ENCODE measurements around the gene GDF2. TPM values are rescaled to one million over a fixed set of nuclear protein-coding genes. Genes with fewer than 3 reads are reported as not detected.

Gene GDF2
- total and polyA plus RNA-seq, 10 of the 15 experiments (the other 5 are each of a cell fraction or from before 2014, with no cell fraction given): not detected

DNA sequence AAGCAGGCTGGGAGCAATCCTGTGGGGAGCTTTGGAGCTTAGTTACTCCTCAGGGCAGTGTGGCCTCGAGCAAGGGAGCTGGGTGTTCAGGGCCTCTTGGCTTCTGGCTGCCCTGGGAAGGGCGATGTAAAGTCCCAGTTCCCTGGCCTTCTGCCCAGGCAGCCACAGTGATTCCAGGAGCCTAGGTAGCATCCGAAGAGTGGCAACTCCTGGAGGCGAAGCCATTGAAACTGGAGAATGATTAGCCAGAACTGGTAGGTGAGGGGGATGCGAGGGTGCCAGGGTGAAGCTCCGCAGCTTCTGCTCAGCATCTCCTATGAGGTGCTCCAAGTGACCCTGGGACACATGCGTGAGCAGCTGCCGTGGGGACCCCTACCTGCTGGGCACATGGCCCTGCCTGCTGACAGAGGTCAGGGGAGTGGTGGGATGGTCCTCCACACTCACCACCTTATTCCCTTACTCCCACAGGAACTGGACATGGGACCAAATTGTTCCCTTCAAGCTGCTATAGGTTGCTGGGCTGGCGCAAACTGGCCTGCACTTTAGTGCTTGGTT lies 7.8 kb upstream of the GDF2 start (continued):
- no peak for TF ChIP-seq SMAD5 (IDR thresholded peaks at IDR 0.05; ENCODE audit: low read depth)
- TF ChIP-seq ATF7 (IDR thresholded peaks at IDR 0.05; ENCODE audit: low read depth): no peak
- no peak for TF ChIP-seq TCF12 (IDR thresholded peaks at IDR 0.05; ENCODE audit: low read depth, low read length)
- TF ChIP-seq, protein P1, sequence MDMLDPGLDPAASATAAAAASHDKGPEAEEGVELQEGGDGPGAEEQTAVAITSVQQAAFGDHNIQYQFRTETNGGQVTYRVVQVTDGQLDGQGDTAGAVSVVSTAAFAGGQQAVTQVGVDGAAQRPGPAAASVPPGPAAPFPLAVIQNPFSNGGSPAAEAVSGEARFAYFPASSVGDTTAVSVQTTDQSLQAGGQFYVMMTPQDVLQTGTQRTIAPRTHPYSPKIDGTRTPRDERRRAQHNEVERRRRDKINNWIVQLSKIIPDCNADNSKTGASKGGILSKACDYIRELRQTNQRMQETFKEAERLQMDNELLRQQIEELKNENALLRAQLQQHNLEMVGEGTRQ (IDR thresholded peaks at IDR 0.05; ENCODE audit: borderline replicate concordance, low read depth, low read length): no peak

DNA sequence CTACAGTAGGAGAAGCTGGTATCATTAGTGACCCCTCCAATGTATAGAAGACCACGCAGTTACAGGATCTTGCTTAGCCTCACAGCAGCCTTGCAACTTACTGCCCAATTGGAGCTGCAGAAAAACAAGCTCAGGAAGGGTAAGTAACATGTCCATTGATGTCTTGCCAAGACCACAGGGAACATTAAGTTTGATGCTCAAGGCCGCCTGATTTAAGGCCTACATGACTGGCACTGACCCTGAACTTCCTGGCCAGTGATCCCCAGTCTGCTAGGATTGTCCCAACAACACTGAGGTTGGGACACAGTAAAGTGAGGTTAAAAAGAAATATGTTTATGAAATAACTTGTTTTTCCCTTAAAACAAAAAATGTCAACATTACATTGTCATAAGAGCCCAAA lies 6.8 kb upstream of the GDF2 start:
- H3K27ac ChIP-seq (ENCODE audit: control insufficient read depth, insufficient read depth): no peak overlapping the region
- WGBS (ENCODE audit: insufficient coverage, insufficient replicate concordance, low lambda C conversion rate, missing lambda C conversion rate): 19% methylated on average over 2 of the region's 2 CpGs
- no peak overlapping the region for H3K9ac ChIP-seq (ENCODE audit: control insufficient read depth, insufficient read depth, low read length)
- no peaks in the 10 kb centered on the region for H3K9me3 ChIP-seq (replicated peaks; ENCODE audit: control insufficient read depth, insufficient read depth, low read length)
- SMC1A ChIA-PET (ENCODE audit: uncharacterized antibody, unreplicated experiment): interaction anchor here (0.6 to 7.4 kb wide), 3 partner anchors 207 to 291 kb away, joined by 3 to 66 read pairs (median 3); no protein-coding TSS in a partner anchor
- TF ChIP-seq, protein P2, sequence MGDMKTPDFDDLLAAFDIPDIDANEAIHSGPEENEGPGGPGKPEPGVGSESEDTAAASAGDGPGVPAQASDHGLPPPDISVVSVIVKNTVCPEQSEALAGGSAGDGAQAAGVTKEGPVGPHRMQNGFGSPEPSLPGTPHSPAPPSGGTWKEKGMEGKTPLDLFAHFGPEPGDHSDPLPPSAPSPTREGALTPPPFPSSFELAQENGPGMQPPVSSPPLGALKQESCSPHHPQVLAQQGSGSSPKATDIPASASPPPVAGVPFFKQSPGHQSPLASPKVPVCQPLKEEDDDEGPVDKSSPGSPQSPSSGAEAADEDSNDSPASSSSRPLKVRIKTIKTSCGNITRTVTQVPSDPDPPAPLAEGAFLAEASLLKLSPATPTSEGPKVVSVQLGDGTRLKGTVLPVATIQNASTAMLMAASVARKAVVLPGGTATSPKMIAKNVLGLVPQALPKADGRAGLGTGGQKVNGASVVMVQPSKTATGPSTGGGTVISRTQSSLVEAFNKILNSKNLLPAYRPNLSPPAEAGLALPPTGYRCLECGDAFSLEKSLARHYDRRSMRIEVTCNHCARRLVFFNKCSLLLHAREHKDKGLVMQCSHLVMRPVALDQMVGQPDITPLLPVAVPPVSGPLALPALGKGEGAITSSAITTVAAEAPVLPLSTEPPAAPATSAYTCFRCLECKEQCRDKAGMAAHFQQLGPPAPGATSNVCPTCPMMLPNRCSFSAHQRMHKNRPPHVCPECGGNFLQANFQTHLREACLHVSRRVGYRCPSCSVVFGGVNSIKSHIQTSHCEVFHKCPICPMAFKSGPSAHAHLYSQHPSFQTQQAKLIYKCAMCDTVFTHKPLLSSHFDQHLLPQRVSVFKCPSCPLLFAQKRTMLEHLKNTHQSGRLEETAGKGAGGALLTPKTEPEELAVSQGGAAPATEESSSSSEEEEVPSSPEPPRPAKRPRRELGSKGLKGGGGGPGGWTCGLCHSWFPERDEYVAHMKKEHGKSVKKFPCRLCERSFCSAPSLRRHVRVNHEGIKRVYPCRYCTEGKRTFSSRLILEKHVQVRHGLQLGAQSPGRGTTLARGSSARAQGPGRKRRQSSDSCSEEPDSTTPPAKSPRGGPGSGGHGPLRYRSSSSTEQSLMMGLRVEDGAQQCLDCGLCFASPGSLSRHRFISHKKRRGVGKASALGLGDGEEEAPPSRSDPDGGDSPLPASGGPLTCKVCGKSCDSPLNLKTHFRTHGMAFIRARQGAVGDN (IDR thresholded peaks at IDR 0.05): no peak
- TF ChIP-seq FOS (IDR thresholded peaks at IDR 0.05; ENCODE audit: borderline replicate concordance, extremely low read depth, insufficient read length): no peak
- POLR2A ChIA-PET: no interaction called here
- CTCF ChIA-PET: interaction anchor here (0.8 to 6.8 kb wide), 3 partner anchors 23 to 290 kb away, joined by 4 to 135 read pairs (median 45); no protein-coding TSS in a partner anchor
- no peaks in the 10 kb centered on the region for H3K4me1 ChIP-seq (ENCODE audit: control insufficient read depth, insufficient read depth, low read length)
- H2AFZ ChIP-seq (ENCODE audit: control insufficient read depth, low read depth, low read length): no peak overlapping the region
- H4K20me1 ChIP-seq (ENCODE audit: control insufficient read depth, insufficient read depth): no peaks in the 10 kb centered on the region
- no peaks in the 10 kb centered on the region; a peak in 1 of 4 replicates for H3K27me3 ChIP-seq (replicated peaks in 1 of 2; ENCODE audit: control insufficient read depth in 2 of 2, insufficient read depth in 2 of 2, low read length in 1 of 2)
- no peaks in the 10 kb centered on the region for H3K36me3 ChIP-seq (ENCODE audit: control insufficient read depth in 2 of 2, insufficient read depth in 2 of 2, low read length in 1 of 2)
- ATAC-seq: no peak
- RAD21 ChIA-PET (ENCODE audit: unreplicated experiment): no interaction called here
- in situ Hi-C loops (cut with MboI): no loop called here
- BruUV-seq (replicated peaks): no TSS peak
- DNase-seq (ENCODE audit: low read depth, low spot score): no peak
- H3K79me2 ChIP-seq (ENCODE audit: control insufficient read depth, insufficient read depth, low read length): no peaks in the 10 kb centered on the region
- H3K4me3 ChIP-seq: no peak overlapping the region
- intact Hi-C loops (cut with micrococcal nuclease; ENCODE audit: unreplicated experiment): no loop called here
- H3K4me2 ChIP-seq (ENCODE audit: control insufficient read depth, insufficient read depth): no peak overlapping the region
- no peak for FAIRE-seq

Data from GM12878 (cell line).